Ishikawa (cell line): ENCODE data around the gene GALNT2.

ENCODE experiments used
- TCF12 ChIP-seq: IDR thresholded peaks from 2 replicates; pipeline ENCODE4 v1.6.1; 2012; ENCODE audit warnings: low read depth
- TEAD4 ChIP-seq: IDR thresholded peaks from 2 replicates; pipeline ENCODE4 v1.6.1; 2012

DNA sequence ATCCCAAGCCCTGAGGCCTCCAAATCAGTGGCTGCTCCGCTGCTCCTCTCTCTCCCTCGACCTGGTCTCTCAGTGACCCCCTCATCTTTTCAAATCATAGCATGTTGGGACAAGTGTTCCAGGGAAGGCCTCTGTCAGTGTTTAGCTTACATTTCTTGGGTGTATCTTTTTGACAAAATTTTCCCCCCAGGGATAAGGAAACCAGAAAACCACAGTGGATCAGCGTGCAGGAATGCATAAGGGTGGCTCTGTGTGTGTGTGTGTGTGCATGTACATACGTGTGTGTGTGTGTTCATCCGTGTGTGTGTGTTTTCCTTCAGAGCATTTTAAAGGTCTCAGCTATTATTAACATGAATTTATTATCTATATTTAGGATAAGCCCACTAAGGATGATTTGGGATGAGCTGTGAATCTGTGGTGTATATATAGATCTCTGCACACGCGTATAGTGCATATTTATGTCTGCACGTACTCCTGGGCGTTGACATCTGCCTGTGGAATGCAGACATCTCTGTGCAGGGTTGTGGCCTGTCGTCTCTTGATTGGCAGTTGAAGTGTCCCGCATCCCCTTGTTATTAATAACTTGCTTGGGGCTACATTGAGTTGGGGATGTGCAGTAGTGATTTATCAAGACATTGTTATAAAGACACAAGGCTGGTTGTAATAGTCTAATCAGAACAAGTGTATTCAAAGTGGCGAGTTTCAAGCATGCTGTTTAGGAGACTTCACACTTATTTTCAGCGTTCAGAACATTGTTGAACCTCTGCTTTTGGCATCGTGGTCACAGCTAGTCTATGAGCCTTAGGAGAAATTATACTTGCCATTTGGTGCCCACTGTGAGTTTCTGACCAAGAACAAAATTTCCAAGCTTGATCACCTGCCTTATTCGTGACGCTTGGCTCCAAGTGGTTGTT is 55.6 kb downstream of the GALNT2 start:
- TF ChIP-seq TCF12 (no peak), TEAD4 (no peak)
